Stimulated activated CD8-positive, alpha-beta memory T cell treated with anti-CD3 and anti-CD28 coated beads, Interleukin-2, amount 100 ng/mL, for 1 hour (primary cell): ENCODE results near the gene MYO1B.

Experiments
- DNase-seq, 2 donors: peaks; one replicate each; pipeline ENCODE4 v3.0.0-alpha.2; 2020; ENCODE audit warnings: low read depth in 2 of 2

MYO1B gene

GRCh38 chr2:191358325-191359025 lies 113.3 kb downstream of the MYO1B start:
- no peak for DNase-seq

- no peak for DNase-seq
Observed at GRCh38 chr2:191359133-191359532, 113.9 kb downstream of the MYO1B start.

GRCh38 chr2:191360918-191361317 lies 115.7 kb downstream of the MYO1B start:
- no peak for DNase-seq

- DNase-seq, result no peak
Observed at GRCh38 chr2:191362841-191363240, 117.6 kb downstream of the MYO1B start.

- no peak for DNase-seq
Observed at GRCh38 chr2:191363267-191363666, 118.1 kb downstream of the MYO1B start.

- DNase-seq, result no peak
Observed at GRCh38 chr2:191365089-191365488, 119.9 kb downstream of the MYO1B start.

GRCh38 chr2:191366199-191366598 lies 121.0 kb downstream of the MYO1B start:
- no peak for DNase-seq

GRCh38 chr2:191369034-191369433 lies 123.8 kb downstream of the MYO1B start:
- DNase-seq, result no peak

- DNase-seq, result no peak
Observed at GRCh38 chr2:191374366-191374765, 129.2 kb downstream of the MYO1B start.

GRCh38 chr2:191374939-191375338 lies 129.7 kb downstream of the MYO1B start:
- DNase-seq, result no peak

GRCh38 chr2:191376981-191377629 lies 131.9 kb downstream of the MYO1B start:
- no peak for DNase-seq

- no peak for DNase-seq
Observed at GRCh38 chr2:191379375-191379774, 134.2 kb downstream of the MYO1B start.

- no peak for DNase-seq
Observed at GRCh38 chr2:191382801-191383200, 137.6 kb downstream of the MYO1B start.

GRCh38 chr2:191383486-191383885 lies 138.3 kb downstream of the MYO1B start:
- no peak for DNase-seq

- DNase-seq, result no peak
Observed at GRCh38 chr2:191384829-191385228, 139.6 kb downstream of the MYO1B start.

GRCh38 chr2:191385416-191386160 lies 140.4 kb downstream of the MYO1B start:
- DNase-seq, result no peak

GRCh38 chr2:191386938-191387536 lies 141.8 kb downstream of the MYO1B start:
- no peak for DNase-seq

- no peak for DNase-seq
Observed at GRCh38 chr2:191389288-191389687, 144.1 kb downstream of the MYO1B start.

GRCh38 chr2:191391171-191391570 lies 146.0 kb downstream of the MYO1B start:
- DNase-seq, result no peak

GRCh38 chr2:191394043-191394442 lies 148.8 kb downstream of the MYO1B start:
- no peak for DNase-seq

GRCh38 chr2:191396794-191397193 lies 151.6 kb downstream of the MYO1B start:
- no peak for DNase-seq

- no peak for DNase-seq
Observed at GRCh38 chr2:191399601-191400000, 154.4 kb downstream of the MYO1B start.
